Gastrocnemius medialis (tissue), 4 donors: ENCODE measurements around the gene BANK1.

Source experiments
- CTCF ChIP-seq, 5 experiments: fragments of 450-650 bp in 3 of 5; fragments of 200-600 bp in 2 of 5; sonication (generic) in 2 of 5; IDR thresholded peaks in 4 of 5; conservative IDR thresholded peaks in 1 of 5; 1 replicate in 4 of 5; 2 replicates in 1 of 5; pipeline ENCODE4 v1.5.1; 2016 to 2019; ENCODE audit warnings: antibody characterized with exemption in 5 of 5, mild to moderate bottlenecking in 3 of 5, moderate library complexity in 3 of 5
- POLR2A ChIP-seq, 2 donors: fragments of 450-650 bp; IDR thresholded peaks; one replicate each; pipeline ENCODE4 v1.6.1; 2017; ENCODE audit warnings: antibody characterized with exemption in 2 of 2, mild to moderate bottlenecking in 2 of 2, moderate library complexity in 2 of 2

GRCh38 chr4:101910786-101911373, 120.3 kb downstream of the BANK1 start:
- no peak for TF ChIP-seq CTCF (IDR thresholded peaks at IDR 0.05 in 4 of 5, conservative IDR thresholded peaks at IDR 0.05 in 1 of 5)
- TF ChIP-seq POLR2A (IDR thresholded peaks at IDR 0.05) = no peak
